ENCODE results near the gene ZNF407. TPM values are rescaled to one million over a fixed set of nuclear protein-coding genes. Genes with fewer than 3 reads are reported as not detected.
A peak's percentile ranks its signal among the peaks of the same experiment; 100 is the strongest.

The ZNF407 gene
- total RNA-seq, 2 experiments from 2014 or later = 23.2 to 24.7 TPM

GRCh38 chr18:75024871-75025270 lies 427.2 kb downstream of the ZNF407 start:
- Histone ChIP-seq H3K36me3 (ENCODE audit: insufficient read depth, low read length) (no peaks in the 10 kb centered on the region), H3K27me3 (ENCODE audit: control insufficient read depth in 1 of 2, insufficient read depth in 2 of 2, low read length in 2 of 2) (no peaks in the 10 kb centered on the region), H3K4me1 (ENCODE audit: insufficient read depth, low read length) (peaks cover 6% of the 10 kb centered on the region), H3K9me3 (ENCODE audit: control insufficient read depth in 1 of 2, insufficient read depth in 1 of 2, low read length in 2 of 2) (peaks cover 0 to 4% of the 10 kb centered on the region in 2 experiments), H3K4me3 (ENCODE audit: low read length) (no peak overlapping the region), H3K27ac (ENCODE audit: low read depth in 1 of 2, low read length in 2 of 2) (no peak overlapping the region)
- intact Hi-C loops (cut with DNase I, micrococcal nuclease) = no loop called here
- TF ChIP-seq, protein P1, sequence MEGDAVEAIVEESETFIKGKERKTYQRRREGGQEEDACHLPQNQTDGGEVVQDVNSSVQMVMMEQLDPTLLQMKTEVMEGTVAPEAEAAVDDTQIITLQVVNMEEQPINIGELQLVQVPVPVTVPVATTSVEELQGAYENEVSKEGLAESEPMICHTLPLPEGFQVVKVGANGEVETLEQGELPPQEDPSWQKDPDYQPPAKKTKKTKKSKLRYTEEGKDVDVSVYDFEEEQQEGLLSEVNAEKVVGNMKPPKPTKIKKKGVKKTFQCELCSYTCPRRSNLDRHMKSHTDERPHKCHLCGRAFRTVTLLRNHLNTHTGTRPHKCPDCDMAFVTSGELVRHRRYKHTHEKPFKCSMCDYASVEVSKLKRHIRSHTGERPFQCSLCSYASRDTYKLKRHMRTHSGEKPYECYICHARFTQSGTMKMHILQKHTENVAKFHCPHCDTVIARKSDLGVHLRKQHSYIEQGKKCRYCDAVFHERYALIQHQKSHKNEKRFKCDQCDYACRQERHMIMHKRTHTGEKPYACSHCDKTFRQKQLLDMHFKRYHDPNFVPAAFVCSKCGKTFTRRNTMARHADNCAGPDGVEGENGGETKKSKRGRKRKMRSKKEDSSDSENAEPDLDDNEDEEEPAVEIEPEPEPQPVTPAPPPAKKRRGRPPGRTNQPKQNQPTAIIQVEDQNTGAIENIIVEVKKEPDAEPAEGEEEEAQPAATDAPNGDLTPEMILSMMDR (IDR thresholded peaks at IDR 0.05) = no peak
- Mint-ChIP-seq H3K9me3 (peaks cover 6% of the 10 kb centered on the region), H3K4me1 (ENCODE audit: low read depth) (peaks cover 10% of the 10 kb centered on the region), H3K4me3 (no peak overlapping the region), H3K36me3 (ENCODE audit: low read depth) (peaks cover 4% of the 10 kb centered on the region), H3K27me3 (no peaks in the 10 kb centered on the region), H3K27ac (no peak overlapping the region)
- CTCF ChIA-PET = no interaction called here
- ATAC-seq (ENCODE audit: poor library complexity) (no peak), DNase-seq (no peak)
- POLR2A ChIA-PET = no interaction called here

- Mint-ChIP-seq H3K36me3 (ENCODE audit: low read depth) (peaks cover 4% of the 10 kb centered on the region), H3K27ac (no peak overlapping the region), H3K9me3 (peaks cover 6% of the 10 kb centered on the region), H3K4me1 (ENCODE audit: low read depth) (peaks cover 15% of the 10 kb centered on the region), H3K27me3 (no peaks in the 10 kb centered on the region), H3K4me3 (no peak overlapping the region)
- intact Hi-C loops (cut with DNase I, micrococcal nuclease) = no loop called here
- H3K4me1 ChIP-seq (ENCODE audit: insufficient read depth, low read length) = peaks cover 6% of the 10 kb centered on the region
- no peak for ATAC-seq (ENCODE audit: poor library complexity)
- ChIA-PET CTCF (no interaction called here), POLR2A (no interaction called here)
- H3K9me3 ChIP-seq (ENCODE audit: control insufficient read depth in 1 of 2, insufficient read depth in 1 of 2, low read length in 2 of 2) = peaks cover 0 to 4% of the 10 kb centered on the region in 2 experiments
- no peak overlapping the region for H3K4me3 ChIP-seq (ENCODE audit: low read length)
- TF ChIP-seq, protein P1 (IDR thresholded peaks at IDR 0.05) = no peak
- no peak overlapping the region for H3K27ac ChIP-seq (ENCODE audit: low read depth in 1 of 2, low read length in 2 of 2)
- H3K27me3 ChIP-seq (ENCODE audit: control insufficient read depth in 1 of 2, insufficient read depth in 2 of 2, low read length in 2 of 2) = no peaks in the 10 kb centered on the region
- no peak for DNase-seq
- H3K36me3 ChIP-seq (ENCODE audit: insufficient read depth, low read length) = no peaks in the 10 kb centered on the region
Measured at GRCh38 chr18:75025573-75025972, 427.9 kb downstream of the ZNF407 start.

DNA sequence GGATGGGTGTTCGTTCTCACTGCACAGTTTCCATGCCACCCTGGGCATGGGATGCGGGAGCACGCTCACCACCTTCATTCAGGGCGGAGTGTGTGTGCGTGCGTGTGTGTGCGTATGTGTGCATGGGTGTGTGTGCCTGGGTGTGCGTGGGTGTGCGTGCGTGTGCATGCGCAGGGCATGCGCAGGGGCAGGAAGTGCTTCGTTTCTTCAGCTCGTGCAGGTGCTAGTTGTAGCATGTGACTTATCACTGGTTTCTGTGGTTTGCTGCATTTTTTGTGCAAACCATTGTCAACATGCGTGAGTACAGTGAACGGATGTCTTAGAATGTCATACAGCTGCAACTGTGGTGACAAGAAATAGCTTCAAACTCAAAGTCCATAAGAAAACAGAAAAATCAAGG lies 431.8 kb downstream of the ZNF407 start:
- Histone ChIP-seq H3K4me3 (ENCODE audit: low read length) (no peak overlapping the region), H3K9me3 (ENCODE audit: control insufficient read depth in 1 of 2, insufficient read depth in 1 of 2, low read length in 2 of 2) (peaks cover 0 to 4% of the 10 kb centered on the region in 2 experiments), H3K36me3 (ENCODE audit: insufficient read depth, low read length) (no peaks in the 10 kb centered on the region), H3K27me3 (ENCODE audit: control insufficient read depth in 1 of 2, insufficient read depth in 2 of 2, low read length in 2 of 2) (no peaks in the 10 kb centered on the region), H3K27ac (ENCODE audit: low read depth in 1 of 2, low read length in 2 of 2) (no peak overlapping the region), H3K4me1 (ENCODE audit: insufficient read depth, low read length) (peaks cover 6% of the 10 kb centered on the region)
- H3K27ac Mint-ChIP-seq = peak overlapping the region; percentile 74
- DNase-seq (peak in 10 of 14 experiments; percentile 13 to 56 (median 40)), ATAC-seq (ENCODE audit: poor library complexity) (peak; percentile 86)
- peaks cover 4% of the 10 kb centered on the region for H3K36me3 Mint-ChIP-seq (ENCODE audit: low read depth)
- intact Hi-C loops (cut with DNase I, micrococcal nuclease) = no loop called here
- no peaks in the 10 kb centered on the region for H3K27me3 Mint-ChIP-seq
- ChIA-PET POLR2A (interaction anchor here (0.8 to 2.2 kb wide), 8 partner anchors 9 to 431 kb away, joined by 3 to 13 read pairs (median 4); partner anchors contain the start of gene TSHZ1), CTCF (interaction anchor here (1.0 kb wide), 1 partner anchor 12 kb away, joined by 3 read pairs; no protein-coding TSS in a partner anchor)
- H3K4me3 Mint-ChIP-seq = no peak overlapping the region
- peaks cover 6% of the 10 kb centered on the region for H3K9me3 Mint-ChIP-seq
- TF ChIP-seq, protein P1 (IDR thresholded peaks at IDR 0.05) = no peak
- H3K4me1 Mint-ChIP-seq (ENCODE audit: low read depth) = peaks cover 20% of the 10 kb centered on the region
